ENCODE results near the gene JMJD7.

DNA sequence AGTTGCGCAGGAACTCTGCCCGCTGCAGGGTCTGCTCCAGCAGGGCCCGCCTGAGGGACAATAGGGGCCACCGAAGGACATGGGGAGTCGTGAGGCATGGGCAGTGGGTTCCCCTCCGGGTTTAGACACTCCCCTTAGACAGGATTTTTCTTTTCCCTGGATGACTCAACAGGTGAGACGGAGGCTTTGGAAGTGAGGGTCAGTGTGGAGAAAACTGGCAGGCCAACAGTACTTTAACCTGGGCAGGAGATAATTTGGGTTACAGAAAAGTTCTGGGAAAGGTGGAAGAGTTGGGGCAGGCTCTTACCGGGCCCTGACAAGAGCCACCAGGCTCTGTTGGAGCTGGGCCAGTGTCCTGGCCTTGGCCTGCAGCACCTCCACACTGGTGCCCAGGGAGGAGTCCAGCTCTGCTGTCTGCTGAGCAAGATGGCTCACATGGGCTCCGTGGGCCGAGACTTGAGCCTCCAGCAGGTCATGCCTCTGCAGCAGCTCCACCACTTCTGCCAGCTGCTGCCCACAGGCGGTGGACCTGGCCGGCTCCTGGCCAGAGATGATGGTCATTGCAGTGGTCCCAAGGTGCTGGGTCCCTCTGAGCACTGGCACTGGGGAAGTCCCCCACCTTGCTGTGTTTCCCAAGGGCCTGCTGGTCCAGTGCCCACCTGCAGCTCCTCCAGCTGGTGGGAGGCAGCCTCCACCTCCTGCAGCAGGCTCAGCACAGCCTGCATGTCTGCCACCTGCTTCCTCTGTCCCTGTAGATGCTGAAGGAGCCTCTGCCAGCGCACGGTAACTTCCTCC lies 55.0 kb downstream of the JMJD7 start:
- TF ChIP-seq POLR2AphosphoS5 (IDR thresholded peaks at IDR 0.05) (no peak), EP300 (IDR thresholded peaks at IDR 0.05; ENCODE audit: low read depth) (no peak), POLR2A (IDR thresholded peaks at IDR 0.05) (no peak)
- TF ChIP-seq, protein P1, sequence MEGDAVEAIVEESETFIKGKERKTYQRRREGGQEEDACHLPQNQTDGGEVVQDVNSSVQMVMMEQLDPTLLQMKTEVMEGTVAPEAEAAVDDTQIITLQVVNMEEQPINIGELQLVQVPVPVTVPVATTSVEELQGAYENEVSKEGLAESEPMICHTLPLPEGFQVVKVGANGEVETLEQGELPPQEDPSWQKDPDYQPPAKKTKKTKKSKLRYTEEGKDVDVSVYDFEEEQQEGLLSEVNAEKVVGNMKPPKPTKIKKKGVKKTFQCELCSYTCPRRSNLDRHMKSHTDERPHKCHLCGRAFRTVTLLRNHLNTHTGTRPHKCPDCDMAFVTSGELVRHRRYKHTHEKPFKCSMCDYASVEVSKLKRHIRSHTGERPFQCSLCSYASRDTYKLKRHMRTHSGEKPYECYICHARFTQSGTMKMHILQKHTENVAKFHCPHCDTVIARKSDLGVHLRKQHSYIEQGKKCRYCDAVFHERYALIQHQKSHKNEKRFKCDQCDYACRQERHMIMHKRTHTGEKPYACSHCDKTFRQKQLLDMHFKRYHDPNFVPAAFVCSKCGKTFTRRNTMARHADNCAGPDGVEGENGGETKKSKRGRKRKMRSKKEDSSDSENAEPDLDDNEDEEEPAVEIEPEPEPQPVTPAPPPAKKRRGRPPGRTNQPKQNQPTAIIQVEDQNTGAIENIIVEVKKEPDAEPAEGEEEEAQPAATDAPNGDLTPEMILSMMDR (IDR thresholded peaks at IDR 0.05) = no peak

All from transverse colon (tissue), 4 donors.